HG03159 (cell line): Measurements from ENCODE around the gene FAM89A.
"Not testable (repeated sequence)": the region's sequence is repeated elsewhere in the genome, so short reads cannot be mapped to it uniquely, and the experiment has no call there.

Source experiments
- ATAC-seq: cut with Tn5 transposase; IDR thresholded peaks from one replicate; pipeline ENCODE4 v1.9.1; 2021; ENCODE audit warnings: mild to moderate bottlenecking, moderate library complexity; ENCODE audit not compliant: unreplicated experiment

The FAM89A gene

DNA sequence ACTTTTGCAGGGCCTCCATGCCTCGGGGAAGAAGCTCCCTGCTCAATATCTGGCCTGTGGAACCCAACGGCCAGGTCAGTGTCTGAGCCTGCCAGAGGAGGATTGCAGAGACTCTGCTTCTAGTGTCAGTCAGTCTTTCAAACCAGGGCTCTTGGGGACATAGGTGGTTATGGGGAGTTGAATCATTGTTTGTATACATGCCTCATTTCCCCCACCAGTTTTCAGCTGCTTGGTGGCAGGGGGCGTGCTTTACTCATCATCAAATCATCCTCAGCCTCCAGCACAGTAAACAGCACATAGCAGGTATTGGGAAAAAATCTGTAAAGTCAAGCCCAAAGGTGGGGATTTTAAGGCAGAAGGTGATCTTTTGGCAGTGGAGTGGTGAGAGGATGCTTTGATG is 17.4 kb upstream of the FAM89A start:
- no peak for ATAC-seq

DNA sequence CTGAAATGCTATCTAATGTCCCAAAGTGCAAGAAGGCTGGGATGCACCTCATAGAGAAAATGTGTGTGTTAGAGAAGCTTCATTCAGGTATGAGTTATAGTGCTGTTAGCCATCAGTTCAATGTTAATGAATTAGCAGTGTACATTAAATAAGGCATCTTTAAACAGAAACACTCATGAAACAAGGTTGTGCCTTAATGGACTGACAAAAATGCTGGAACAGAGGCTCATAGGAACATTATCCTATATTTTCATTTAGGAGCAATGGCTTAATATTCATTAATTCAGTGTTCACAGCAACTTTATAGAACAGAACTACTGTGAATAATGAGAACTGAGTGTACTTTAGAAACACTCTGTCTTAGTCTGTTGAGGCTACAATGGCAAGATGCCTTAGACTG is 15.2 kb upstream of the FAM89A start:
- no peak for ATAC-seq

DNA sequence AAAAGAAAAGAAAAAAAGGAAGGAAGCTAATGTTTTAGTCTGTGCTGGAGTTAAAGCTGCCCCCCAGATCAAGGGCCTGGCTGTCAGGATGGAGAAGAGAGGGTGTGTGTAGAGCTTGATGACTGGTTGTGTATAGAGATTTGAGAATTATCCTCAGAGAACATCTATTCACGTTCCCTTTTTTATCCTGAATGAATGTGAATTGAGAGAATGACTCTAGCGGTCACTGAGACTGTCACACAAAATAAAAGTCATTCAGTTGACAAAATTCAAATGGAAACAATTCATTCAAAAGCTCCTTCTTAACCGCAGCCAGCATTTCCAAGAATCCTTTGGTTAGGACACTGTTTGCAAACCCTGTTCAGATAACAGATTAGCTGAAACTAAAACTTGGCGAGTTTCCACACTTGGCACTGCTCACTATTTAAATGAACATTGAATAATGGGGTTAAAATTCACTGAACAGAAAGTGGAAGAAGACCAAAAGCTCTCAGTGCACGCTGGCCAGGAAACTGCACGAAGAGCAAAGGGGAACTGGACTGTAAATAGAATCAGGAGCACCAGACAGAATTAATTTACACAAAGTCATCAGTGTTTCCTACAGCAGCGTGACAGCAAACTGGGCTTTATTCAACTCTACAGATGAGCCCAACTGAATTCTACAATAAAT is 13.6 kb upstream of the FAM89A start:
- peak; percentile 84 for ATAC-seq

DNA sequence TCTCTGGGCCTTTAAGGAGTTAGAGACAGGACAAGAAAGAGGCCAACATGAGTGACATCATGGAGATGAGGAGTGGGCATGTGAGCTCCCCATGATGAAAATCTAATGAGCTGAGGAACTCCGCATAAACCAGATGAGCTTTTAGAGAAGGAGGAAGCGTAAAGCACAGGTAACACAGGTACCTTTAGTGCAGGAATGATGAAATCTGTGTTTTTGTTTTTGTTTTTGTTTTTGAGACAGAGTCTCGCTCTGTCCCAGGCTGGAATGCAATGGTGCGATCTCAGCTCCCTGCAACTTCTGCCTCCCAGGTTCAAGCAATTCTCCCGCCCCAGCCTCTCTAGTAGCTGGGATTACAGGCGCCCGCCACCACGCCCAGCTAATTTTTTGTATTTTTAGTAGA is 12.7 kb upstream of the FAM89A start:
- ATAC-seq, result no peak

DNA sequence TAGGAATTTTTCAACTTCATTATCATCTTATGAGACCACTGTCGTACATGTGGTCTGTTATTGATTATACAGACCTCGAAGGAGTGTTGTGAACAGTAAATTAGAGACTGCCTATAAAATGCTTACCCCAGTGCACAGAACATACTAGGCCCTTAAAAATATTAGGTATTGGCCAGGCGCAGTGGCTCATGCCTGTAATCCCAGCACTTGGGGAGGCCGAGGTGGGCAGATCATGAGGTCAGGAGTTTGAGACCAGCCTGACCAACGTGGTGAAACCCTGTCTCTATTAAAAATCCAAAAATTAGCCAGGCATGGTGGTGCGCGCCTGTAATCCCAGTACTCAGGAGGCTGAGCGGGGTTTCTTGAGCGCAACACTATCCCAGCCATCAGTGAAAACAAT is 10.9 kb upstream of the FAM89A start:
- ATAC-seq, result not testable (repeated sequence)

DNA sequence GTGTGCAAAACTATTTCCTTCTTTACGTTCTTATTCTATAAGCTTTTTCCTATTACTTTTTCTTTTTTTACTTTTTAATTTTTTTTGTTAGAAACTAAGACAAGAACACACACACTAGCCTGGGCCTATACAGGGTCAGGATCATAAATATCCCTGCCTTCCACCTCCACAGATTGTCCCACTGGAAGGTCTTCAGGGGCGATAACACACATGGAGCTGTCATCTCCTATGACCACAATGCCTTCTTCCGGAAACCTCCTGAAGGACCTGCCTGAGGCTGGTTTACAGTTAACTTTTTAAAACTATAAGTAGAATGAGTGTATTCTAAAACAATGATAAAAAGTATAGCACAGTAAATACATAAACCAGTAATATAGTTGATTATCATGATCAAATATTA is 10.3 kb upstream of the FAM89A start:
- no peak for ATAC-seq

DNA sequence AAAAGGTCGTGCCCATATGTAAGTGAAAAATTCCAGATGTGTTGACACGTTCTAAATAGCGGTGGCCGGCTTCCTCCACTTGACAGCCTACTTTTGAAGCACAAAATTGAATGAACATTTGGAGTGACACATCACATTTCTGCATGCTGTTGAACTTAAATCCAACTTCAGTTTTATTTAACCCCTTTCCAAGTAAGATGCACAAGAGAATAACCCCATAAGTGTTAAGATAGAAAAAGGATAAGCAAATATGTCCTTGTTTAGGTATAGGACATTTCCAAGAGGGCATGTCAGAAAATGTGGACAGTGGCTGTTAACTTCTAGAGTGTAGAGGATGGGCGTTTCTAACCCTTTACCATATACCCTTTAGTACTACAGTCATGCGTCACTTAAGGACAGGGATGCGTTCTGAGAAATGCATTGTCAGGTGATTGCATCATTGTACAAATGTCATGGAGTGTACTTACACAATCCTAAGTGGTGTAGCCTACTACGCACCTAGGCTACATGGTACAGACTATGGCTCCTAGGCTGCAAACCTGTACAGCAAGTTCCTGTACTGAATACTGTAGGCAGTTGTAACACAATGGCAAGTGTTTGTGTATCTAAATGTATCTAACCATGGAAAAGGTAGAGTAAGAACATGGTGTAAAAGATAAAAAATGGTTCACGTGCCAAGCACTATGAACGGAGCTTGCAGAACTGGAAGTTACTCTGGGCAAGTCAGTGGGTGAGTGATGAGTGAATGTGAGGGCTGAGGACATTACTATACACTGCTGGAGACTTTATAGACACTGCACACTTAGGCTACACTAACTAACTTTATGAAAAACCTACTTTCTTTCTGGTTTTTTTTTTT is 9.3 kb upstream of the FAM89A start:
- no peak for ATAC-seq

DNA sequence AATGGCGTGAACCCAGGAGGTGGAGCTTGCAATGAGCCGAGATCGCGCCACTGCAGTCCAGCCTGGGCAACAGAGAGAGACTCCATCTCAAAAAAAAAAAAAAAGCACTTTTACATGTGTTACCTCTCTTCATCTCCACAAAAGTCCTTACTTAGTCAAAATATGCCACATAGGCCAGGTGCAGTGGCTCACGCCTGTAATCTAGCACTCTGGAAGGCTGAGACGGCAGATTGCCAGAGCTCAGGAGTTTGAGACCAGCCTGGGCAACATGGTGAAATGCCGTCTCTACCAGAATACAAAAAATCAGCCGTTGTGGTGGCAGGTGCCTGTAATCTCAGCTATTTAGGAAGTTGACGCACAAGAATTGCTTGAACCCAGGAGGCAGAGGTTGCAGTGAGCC is 8.4 kb upstream of the FAM89A start:
- not testable (repeated sequence) for ATAC-seq

DNA sequence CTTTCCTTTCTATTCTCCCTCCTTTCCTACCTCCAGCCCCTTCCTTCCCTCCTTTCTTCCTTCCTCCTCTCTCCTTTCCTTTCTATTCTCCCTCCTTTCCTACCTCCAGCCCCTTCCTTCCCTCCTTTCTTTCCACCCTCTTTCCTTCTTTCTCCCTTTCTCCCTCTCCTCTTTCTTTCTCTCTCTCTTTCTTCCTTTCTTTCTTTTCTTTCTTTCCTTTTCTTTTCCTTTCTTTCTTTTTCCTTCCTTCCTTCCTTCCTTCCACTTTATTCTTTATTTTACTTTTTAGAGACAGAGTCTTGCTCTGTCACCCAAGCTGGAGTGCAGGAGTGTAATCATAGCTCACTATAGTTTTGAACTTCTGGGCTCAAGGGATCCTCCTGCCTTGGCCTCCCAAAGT is 7.5 kb upstream of the FAM89A start:
- not testable (repeated sequence) for ATAC-seq

DNA sequence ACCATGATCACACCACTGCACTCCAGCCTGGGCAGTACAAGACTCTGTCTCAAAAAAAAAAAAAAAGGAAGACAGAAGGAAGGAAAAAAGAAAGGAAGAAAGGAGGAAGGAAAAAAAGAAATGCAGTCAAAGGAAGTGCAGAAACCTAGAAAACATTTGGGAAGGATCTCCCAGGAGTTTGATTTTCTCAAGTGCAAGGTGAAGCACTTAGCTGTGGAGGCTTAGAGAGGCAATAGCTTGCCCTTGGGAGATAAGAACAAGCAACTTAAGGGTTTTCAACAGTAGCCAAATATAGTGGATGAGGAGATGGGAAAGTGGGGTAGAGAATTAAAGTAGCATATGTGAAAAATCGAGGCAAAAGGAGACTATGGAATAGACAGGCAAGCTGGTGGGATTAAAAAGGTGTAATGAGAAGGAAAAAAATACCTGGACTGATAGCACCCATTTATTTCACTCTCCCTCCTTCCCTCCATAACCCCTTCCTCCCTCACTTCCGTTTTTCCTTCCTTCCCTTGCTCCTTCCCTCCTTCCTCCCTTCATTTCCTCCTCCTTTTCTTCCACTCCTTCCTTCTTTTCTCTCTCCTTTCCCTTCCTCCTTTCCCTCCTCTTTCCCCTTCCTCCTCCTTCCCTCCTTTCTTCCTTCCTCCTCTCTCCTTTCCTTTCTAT is 6.8 kb upstream of the FAM89A start:
- no peak for ATAC-seq

DNA sequence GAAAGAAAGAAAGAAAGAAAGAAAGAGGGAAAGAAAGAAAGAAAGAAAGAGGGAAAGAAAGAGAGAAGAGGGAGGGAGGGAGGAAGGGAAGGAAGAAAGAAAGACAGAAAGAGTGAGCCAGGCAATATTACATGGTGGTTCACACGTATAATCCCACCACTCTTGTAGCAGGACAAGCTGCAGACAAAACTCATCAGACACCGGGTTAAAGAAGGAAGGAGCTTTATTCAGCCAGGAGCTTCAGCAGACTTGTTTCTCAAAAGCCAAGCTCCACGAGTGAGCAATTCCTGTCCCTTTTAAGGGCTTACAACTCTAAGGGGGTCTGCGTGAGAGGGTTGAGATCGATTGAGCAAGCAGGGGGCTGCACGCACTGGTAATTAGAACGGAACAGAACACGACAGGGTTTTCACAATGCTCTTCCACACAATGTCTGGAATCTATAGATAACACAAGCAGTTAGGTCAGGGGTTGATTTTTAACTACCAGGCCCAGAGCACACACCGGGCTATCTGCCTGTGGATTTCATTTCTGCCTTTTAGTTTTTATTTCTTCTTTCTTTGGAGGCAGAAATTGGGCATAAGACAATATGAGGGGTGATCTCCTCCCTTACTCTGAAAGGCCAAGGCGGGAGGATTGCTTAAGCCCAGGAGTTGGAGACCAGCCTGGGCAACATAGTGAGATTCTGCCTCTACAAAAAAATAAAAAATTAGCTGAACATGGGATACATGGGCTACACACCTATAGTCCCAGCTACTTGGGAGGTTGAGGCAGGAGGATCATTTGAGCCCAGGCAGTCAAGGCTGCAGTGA is 6.1 kb upstream of the FAM89A start:
- not testable (repeated sequence) for ATAC-seq

DNA sequence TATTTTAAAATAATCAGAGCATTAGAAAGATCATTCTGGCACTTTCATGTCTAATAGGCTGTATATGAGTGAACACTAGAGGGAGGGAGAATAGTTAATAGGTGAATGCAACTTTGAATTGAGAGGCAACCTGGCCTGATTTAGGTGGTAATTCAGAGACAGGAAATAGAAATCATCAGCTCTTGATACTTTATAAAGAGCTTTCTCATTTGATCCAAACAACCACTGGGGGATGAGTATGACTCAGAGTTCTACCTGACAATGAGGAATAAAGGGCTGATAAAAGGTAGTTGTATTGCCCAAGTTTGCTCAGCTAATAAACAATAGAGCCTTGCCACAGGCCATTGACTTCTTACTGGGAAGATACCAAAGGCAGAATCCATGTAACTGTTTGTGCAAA is 5.2 kb upstream of the FAM89A start:
- no peak for ATAC-seq

DNA sequence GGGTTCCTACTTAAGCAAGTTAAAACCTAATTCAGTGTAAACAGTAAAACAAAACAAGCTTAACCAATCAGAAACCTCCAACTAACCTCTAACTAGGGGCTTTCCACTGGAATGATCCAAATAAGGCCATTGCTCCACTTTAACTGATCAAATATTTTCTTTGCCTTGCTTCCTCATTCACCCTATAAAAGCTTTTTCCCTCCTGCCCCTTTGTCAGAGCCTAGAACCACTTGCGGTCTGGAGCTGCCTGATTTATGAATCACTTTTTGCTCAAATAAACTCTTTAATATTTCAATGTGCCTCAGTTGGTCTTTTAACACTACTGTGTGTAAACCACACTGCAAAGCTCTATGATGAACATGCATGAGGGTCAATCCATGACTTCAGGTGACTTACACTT is 4.5 kb upstream of the FAM89A start:
- no peak for ATAC-seq

DNA sequence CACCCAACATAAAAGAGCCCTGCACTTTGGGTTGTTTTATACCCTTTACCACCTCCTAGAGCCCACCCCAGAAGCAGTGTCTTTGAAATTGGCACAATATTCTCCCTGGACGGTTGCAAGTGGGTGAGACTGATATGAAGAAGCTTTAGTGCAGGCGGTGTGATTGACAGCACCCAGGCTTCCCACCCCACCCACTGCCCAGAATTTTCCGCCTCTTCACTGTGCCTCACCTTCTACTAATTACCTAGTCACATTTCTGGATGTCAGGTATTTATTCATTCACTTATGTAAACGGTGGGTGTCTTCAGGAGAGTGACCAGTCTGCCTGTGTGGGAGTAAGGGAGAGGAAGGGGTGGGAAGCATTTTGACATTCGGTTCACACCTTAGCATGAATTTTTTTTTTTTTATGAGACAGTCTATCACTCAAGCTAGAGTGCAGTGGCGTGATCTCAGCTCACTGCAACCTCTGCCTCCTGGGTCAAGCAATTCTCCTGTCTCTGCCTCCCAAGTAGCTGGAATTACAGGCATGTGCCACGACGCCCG is 1.7 kb upstream of the FAM89A start:
- no peak for ATAC-seq

DNA sequence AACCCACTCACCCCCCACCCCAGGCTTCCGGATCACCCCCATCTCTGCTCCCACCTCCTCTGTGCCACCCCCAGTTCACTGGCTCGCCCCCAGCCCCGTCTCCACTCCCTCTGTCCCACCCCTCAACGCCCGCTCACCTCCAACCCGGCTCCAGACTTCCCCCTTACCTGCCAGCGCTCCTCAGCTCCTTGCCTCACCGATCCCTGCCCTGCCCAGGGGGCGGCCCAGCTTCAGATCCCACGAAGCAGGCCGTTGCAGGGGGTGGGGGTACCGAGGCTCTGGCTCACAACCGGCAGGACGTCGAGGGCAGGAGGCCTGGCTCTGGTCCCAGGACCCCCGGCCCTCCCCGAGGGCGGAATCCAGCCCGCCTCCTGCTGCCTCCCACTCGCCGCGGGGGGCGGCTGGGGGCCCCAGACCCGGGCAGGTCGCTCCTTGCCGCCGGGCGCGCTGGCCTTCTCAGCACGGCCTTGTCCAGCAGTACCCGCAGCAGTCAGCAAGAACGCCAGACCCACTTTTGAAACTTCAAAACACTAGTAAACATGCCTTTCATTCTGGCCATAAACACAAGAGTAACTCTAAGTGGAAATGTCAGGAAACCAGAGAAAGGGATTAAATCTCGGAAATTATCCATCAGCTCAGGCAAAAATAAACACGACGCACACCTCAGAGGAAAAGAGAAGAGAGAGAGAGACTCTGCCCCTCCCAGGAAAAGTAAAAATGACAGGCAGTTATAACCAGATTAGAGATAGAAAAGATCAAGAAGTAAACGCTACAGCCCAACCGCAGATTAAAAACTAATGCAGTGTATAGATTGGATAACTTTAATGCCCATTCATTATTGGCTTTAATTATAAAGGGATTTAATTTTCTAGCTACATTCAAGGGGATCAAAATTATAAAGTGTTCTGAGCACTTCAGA is 1.0 kb upstream of the FAM89A start:
- ATAC-seq, result no peak

DNA sequence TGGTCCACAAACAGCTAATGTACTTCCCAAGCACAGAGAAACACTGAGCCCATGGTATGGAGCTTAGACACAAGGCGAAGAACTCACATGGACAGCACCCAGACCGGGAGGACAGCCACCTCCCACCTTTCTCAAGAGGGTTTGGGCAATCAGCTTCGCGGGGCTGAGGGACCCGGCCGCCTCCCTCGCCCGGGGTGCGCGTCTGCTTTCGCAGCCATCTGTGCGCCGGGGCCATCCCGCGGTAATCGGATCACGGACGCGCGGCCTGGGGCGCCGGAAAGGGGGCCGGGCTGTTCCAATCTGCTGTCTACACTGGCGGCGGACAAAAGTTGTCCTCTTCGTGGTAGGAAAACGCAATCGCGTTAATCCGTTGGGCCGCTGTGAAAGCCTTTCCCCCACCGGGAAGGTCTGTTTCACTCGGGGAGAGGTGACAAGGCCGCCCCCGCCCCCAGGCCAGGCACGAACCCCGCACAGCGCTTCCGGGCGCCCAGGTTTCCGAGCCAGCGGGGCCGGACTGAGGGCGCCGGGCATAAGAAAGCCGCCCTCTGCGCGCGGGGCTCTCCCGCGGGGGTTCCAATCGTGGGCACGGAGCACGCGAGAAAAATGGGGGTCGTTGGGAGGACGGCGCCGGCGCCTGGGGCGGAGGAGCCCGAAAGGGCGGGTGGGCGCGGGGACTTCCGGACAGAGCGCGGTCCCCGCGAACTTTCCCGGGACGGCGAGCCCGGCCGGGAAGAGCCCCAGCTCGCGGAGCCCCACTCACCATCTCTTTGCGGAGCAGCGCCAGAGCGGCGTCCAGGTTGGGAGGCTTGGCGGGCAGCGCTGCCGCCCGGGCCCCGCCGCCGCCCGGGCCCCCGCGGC is 664 bp downstream of the FAM89A start:
- peak; percentile 34 for ATAC-seq

DNA sequence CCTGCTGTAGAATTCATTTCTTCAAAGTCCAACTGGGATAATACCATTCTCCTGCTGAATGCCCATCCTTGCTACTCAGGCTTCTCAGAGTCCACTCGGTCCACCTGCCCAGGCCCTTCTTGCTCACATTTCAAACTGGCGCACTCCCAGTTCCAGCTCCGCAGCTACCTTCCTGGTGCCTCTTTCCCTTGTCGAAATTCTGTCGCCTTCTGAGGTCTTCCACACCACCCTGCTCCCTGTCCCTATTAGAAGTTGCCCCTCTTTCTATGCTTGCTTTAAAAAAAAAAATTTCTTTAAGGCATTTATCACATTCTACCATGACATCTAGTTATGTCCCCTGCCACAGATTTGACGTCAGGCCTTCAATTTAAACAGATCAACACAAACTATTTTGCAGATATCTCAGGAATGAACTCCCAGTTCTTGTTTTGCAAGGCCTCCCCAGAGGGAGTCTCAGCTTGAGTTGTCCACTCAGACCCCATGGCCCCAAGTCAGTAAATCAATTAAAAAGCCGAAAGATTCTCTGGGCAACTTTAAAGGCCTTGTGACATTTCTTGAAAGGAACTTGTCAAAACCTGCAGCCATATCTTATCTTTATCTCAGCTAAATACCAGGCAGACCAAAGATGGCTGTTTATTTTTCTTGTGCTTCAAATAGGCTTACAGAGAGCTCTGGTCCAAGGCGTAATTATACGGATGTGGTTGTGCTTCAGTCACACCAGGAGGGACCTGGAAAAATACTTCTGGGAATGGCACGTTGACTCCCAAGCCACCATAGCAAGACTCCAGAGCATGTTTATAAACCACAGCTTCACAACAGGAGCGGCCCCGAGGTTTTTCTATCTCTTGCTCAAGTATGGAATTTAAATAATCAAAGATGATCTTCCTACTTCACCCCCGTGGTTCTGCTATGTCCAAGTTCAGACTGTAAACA is 2.2 kb downstream of the FAM89A start:
- ATAC-seq, result no peak

DNA sequence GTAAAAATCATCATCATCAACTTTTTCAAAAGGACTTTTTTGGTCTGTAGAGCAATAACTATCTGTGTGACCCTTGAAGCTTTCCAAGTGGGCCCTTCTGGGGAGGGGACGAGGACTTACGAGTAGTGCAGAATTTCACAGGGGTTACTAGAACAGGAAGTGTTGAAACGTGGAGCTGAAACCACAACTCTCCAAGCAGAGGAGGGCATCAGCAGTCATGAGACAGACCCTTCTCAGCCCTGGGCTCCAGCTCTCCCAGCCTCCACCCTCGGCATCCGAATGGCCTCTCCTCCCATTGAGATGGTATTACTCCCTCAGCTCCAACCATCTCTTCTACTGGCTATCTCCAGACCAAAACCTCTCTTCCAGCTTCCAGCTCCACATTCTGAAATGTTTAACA is 3.6 kb downstream of the FAM89A start:
- ATAC-seq, result no peak
